ENCODE measurements around the gene RSPH10B2. TPM values are rescaled to one million over a fixed set of nuclear protein-coding genes. Genes with fewer than 3 reads are reported as not detected.
"Not testable (repeated sequence)": the region's sequence is repeated elsewhere in the genome, so short reads cannot be mapped to it uniquely, and the experiment has no call there.

Gene RSPH10B2
- total RNA-seq, 1 donor from 2014 or later, result 0.59 TPM

- not testable (repeated sequence) for H3K36me3 ChIP-seq (ENCODE audit: insufficient read depth, low read length); H3K9me3 Mint-ChIP-seq (ENCODE audit: unreplicated experiment); H2AFZ ChIP-seq (ENCODE audit: low read depth, low read length); H3K9ac ChIP-seq (ENCODE audit: low read length); H3K9me3 ChIP-seq (ENCODE audit: insufficient read depth, low read depth, low read length); H3K4me3 Mint-ChIP-seq (ENCODE audit: unreplicated experiment); H3K27ac ChIP-seq (ENCODE audit: low read depth, low read length); DNase-seq (ENCODE audit: low read depth); H3K36me3 Mint-ChIP-seq (ENCODE audit: low read depth, unreplicated experiment); H3K27me3 ChIP-seq (ENCODE audit: insufficient read depth, low read length); H3K27ac Mint-ChIP-seq (ENCODE audit: unreplicated experiment); H3K4me1 Mint-ChIP-seq (ENCODE audit: low read depth, unreplicated experiment); H3K79me2 ChIP-seq (ENCODE audit: insufficient read depth, low read length); H3K4me3 ChIP-seq (ENCODE audit: insufficient read depth, low read depth, low read length); H3K4me2 ChIP-seq (ENCODE audit: low read length); H4K20me1 ChIP-seq (ENCODE audit: insufficient read depth, low read length); FAIRE-seq; H3K27me3 Mint-ChIP-seq (ENCODE audit: low read depth, unreplicated experiment); H3K4me1 ChIP-seq (ENCODE audit: insufficient read depth, low read length)
These were observed 4.6 kb upstream of the RSPH10B2 start for GRCh38 chr7:6749335-6749734.

GRCh38 chr7:6750173-6750572 lies 3.7 kb upstream of the RSPH10B2 start:
- not testable (repeated sequence) for H3K4me1 ChIP-seq (ENCODE audit: insufficient read depth, low read length); H3K9me3 ChIP-seq (ENCODE audit: insufficient read depth, low read depth, low read length); H4K20me1 ChIP-seq (ENCODE audit: insufficient read depth, low read length); H3K79me2 ChIP-seq (ENCODE audit: insufficient read depth, low read length); DNase-seq (ENCODE audit: low read depth); H3K36me3 Mint-ChIP-seq (ENCODE audit: low read depth, unreplicated experiment); FAIRE-seq; H3K9me3 Mint-ChIP-seq (ENCODE audit: unreplicated experiment); H3K27ac Mint-ChIP-seq (ENCODE audit: unreplicated experiment); H3K4me3 Mint-ChIP-seq (ENCODE audit: unreplicated experiment); H3K27ac ChIP-seq (ENCODE audit: low read depth, low read length); H3K4me3 ChIP-seq (ENCODE audit: insufficient read depth, low read depth, low read length); H3K27me3 ChIP-seq (ENCODE audit: insufficient read depth, low read length); H3K27me3 Mint-ChIP-seq (ENCODE audit: low read depth, unreplicated experiment); H3K4me1 Mint-ChIP-seq (ENCODE audit: low read depth, unreplicated experiment); H3K36me3 ChIP-seq (ENCODE audit: insufficient read depth, low read length); H2AFZ ChIP-seq (ENCODE audit: low read depth, low read length); H3K9ac ChIP-seq (ENCODE audit: low read length); H3K4me2 ChIP-seq (ENCODE audit: low read length)

GRCh38 chr7:6761186-6761585 lies 7.3 kb downstream of the RSPH10B2 start:
- not testable (repeated sequence) for H3K4me3 ChIP-seq (ENCODE audit: insufficient read depth, low read depth, low read length); H3K4me1 ChIP-seq (ENCODE audit: insufficient read depth, low read length); H3K9me3 ChIP-seq (ENCODE audit: insufficient read depth, low read depth, low read length); H3K36me3 ChIP-seq (ENCODE audit: insufficient read depth, low read length); H3K27me3 Mint-ChIP-seq (ENCODE audit: low read depth, unreplicated experiment); FAIRE-seq; H2AFZ ChIP-seq (ENCODE audit: low read depth, low read length); H4K20me1 ChIP-seq (ENCODE audit: insufficient read depth, low read length); DNase-seq (ENCODE audit: low read depth); H3K9ac ChIP-seq (ENCODE audit: low read length); H3K4me3 Mint-ChIP-seq (ENCODE audit: unreplicated experiment); H3K4me2 ChIP-seq (ENCODE audit: low read length); H3K4me1 Mint-ChIP-seq (ENCODE audit: low read depth, unreplicated experiment); H3K27ac ChIP-seq (ENCODE audit: low read depth, low read length); H3K27me3 ChIP-seq (ENCODE audit: insufficient read depth, low read length); H3K27ac Mint-ChIP-seq (ENCODE audit: unreplicated experiment); H3K36me3 Mint-ChIP-seq (ENCODE audit: low read depth, unreplicated experiment); H3K79me2 ChIP-seq (ENCODE audit: insufficient read depth, low read length); H3K9me3 Mint-ChIP-seq (ENCODE audit: unreplicated experiment)

GRCh38 chr7:6781581-6781980 lies 27.7 kb downstream of the RSPH10B2 start:
- H3K27me3 Mint-ChIP-seq (ENCODE audit: low read depth, unreplicated experiment); H3K4me2 ChIP-seq (ENCODE audit: low read length); H3K4me3 ChIP-seq (ENCODE audit: insufficient read depth, low read depth, low read length); H3K9ac ChIP-seq (ENCODE audit: low read length); H3K27me3 ChIP-seq (ENCODE audit: insufficient read depth, low read length); H3K36me3 ChIP-seq (ENCODE audit: insufficient read depth, low read length); FAIRE-seq; H3K4me1 ChIP-seq (ENCODE audit: insufficient read depth, low read length); H3K36me3 Mint-ChIP-seq (ENCODE audit: low read depth, unreplicated experiment); H3K9me3 Mint-ChIP-seq (ENCODE audit: unreplicated experiment); H3K79me2 ChIP-seq (ENCODE audit: insufficient read depth, low read length); H3K9me3 ChIP-seq (ENCODE audit: insufficient read depth, low read depth, low read length); H3K27ac ChIP-seq (ENCODE audit: low read depth, low read length); H3K27ac Mint-ChIP-seq (ENCODE audit: unreplicated experiment); DNase-seq (ENCODE audit: low read depth); H3K4me1 Mint-ChIP-seq (ENCODE audit: low read depth, unreplicated experiment); H4K20me1 ChIP-seq (ENCODE audit: insufficient read depth, low read length); H2AFZ ChIP-seq (ENCODE audit: low read depth, low read length); H3K4me3 Mint-ChIP-seq (ENCODE audit: unreplicated experiment): not testable (repeated sequence)

GRCh38 chr7:6789353-6789752 lies 35.5 kb downstream of the RSPH10B2 start:
- H3K4me3 Mint-ChIP-seq (ENCODE audit: unreplicated experiment); H3K4me2 ChIP-seq (ENCODE audit: low read length): not testable (repeated sequence)

GRCh38 chr7:6792113-6792872 lies 38.4 kb downstream of the RSPH10B2 start:
- not testable (repeated sequence) for H4K20me1 ChIP-seq (ENCODE audit: insufficient read depth, low read length); H3K27ac ChIP-seq (ENCODE audit: low read depth, low read length); H3K36me3 ChIP-seq (ENCODE audit: insufficient read depth, low read length); H3K9me3 ChIP-seq (ENCODE audit: insufficient read depth, low read depth, low read length); H3K36me3 Mint-ChIP-seq (ENCODE audit: low read depth, unreplicated experiment); H3K27me3 Mint-ChIP-seq (ENCODE audit: low read depth, unreplicated experiment); H2AFZ ChIP-seq (ENCODE audit: low read depth, low read length); H3K27me3 ChIP-seq (ENCODE audit: insufficient read depth, low read length); H3K9ac ChIP-seq (ENCODE audit: low read length); H3K9me3 Mint-ChIP-seq (ENCODE audit: unreplicated experiment); H3K4me1 ChIP-seq (ENCODE audit: insufficient read depth, low read length); H3K4me3 ChIP-seq (ENCODE audit: insufficient read depth, low read depth, low read length); H3K79me2 ChIP-seq (ENCODE audit: insufficient read depth, low read length); H3K4me1 Mint-ChIP-seq (ENCODE audit: low read depth, unreplicated experiment); FAIRE-seq; H3K4me2 ChIP-seq (ENCODE audit: low read length)
- Mint-ChIP-seq H3K4me3 (ENCODE audit: unreplicated experiment) (peak overlapping the region; percentile 46), H3K27ac (ENCODE audit: unreplicated experiment) (peak overlapping the region; percentile 78)
- DNase-seq (ENCODE audit: low read depth), result peak; percentile 16

More at GRCh38 chr7:6789353-6789752, 35.5 kb downstream of the RSPH10B2 start:
- FAIRE-seq; H4K20me1 ChIP-seq (ENCODE audit: insufficient read depth, low read length); H3K36me3 Mint-ChIP-seq (ENCODE audit: low read depth, unreplicated experiment); H3K27ac Mint-ChIP-seq (ENCODE audit: unreplicated experiment); H3K27me3 ChIP-seq (ENCODE audit: insufficient read depth, low read length); H3K9me3 ChIP-seq (ENCODE audit: insufficient read depth, low read depth, low read length); H3K36me3 ChIP-seq (ENCODE audit: insufficient read depth, low read length); H3K4me1 Mint-ChIP-seq (ENCODE audit: low read depth, unreplicated experiment); H3K9me3 Mint-ChIP-seq (ENCODE audit: unreplicated experiment); H2AFZ ChIP-seq (ENCODE audit: low read depth, low read length); DNase-seq (ENCODE audit: low read depth); H3K27ac ChIP-seq (ENCODE audit: low read depth, low read length); H3K4me3 ChIP-seq (ENCODE audit: insufficient read depth, low read depth, low read length); H3K27me3 Mint-ChIP-seq (ENCODE audit: low read depth, unreplicated experiment); H3K9ac ChIP-seq (ENCODE audit: low read length); H3K4me1 ChIP-seq (ENCODE audit: insufficient read depth, low read length); H3K79me2 ChIP-seq (ENCODE audit: insufficient read depth, low read length): not testable (repeated sequence)

All from astrocyte (in vitro differentiated cells and primary cell).